Activated CD4-positive, alpha-beta memory T cell treated with anti-CD3 and anti-CD28 coated beads, Interleukin-2, amount 10 ng/mL, durations not matched to agents 7 days and 5 days (primary cell): ENCODE measurements around the gene GNAQ. TPM values are rescaled to one million over a fixed set of nuclear protein-coding genes. Genes with fewer than 3 reads are reported as not detected.
A peak's percentile ranks its signal among the peaks of the same experiment; 100 is the strongest.

Experiments used
- CTCF ChIA-PET: fragments of 350-600 bp; sonication (Branson Sonifier 250); formaldehyde crosslinking; loops from one replicate; lab custom pipeline; 2021; ENCODE audit warnings: antibody characterized with exemption, inconsistent platforms; lab: Charles Lee
- POLR2A ChIA-PET: fragments of 350-600 bp; sonication (Branson Sonifier 250); formaldehyde crosslinking; loops from one replicate; lab custom pipeline; 2021; ENCODE audit warnings: antibody characterized with exemption; lab: Charles Lee
- DNase-seq: peaks from one replicate; pipeline ENCODE4 v3.0.0-alpha.2; 2020
- H3K27ac Mint-ChIP-seq: one replicate; pipeline ENCODE4 v1.8.0; 2021; ENCODE audit warnings: mild to moderate bottlenecking, mixed read lengths
- H3K27me3 Mint-ChIP-seq: one replicate; pipeline ENCODE4 v1.8.0; 2021; ENCODE audit warnings: mixed read lengths
- H3K36me3 Mint-ChIP-seq: one replicate; pipeline ENCODE4 v1.8.0; 2021; ENCODE audit warnings: low read depth, mixed read lengths
- H3K4me1 Mint-ChIP-seq: one replicate; pipeline ENCODE4 v1.8.0; 2021; ENCODE audit warnings: mixed read lengths
- H3K4me3 Mint-ChIP-seq: one replicate; pipeline ENCODE4 v1.8.0; 2021; ENCODE audit warnings: mild to moderate bottlenecking, mixed read lengths
- H3K9me3 Mint-ChIP-seq: one replicate; pipeline ENCODE4 v1.8.0; 2021; ENCODE audit warnings: mixed read lengths
- total RNA-seq, 2 experiments: library from RNA; stranded (reverse); gene quantifications; one replicate each; pipeline ENCODE4 v1.2.3, GENCODE V29; 2021

The GNAQ gene
- total RNA-seq, 2 experiments from 2014 or later: 28.0 to 28.8 TPM

- Mint-ChIP-seq H3K27me3 (no peaks in the 10 kb centered on the region), H3K9me3 (no peaks in the 10 kb centered on the region), H3K4me3 (no peak overlapping the region), H3K4me1 (peaks cover 31% of the 10 kb centered on the region), H3K27ac (no peak overlapping the region), H3K36me3 (peaks cover 13% of the 10 kb centered on the region)
- POLR2A ChIA-PET: no interaction called here
- no peak for DNase-seq
- CTCF ChIA-PET: interaction anchor here (0.8 to 1.3 kb wide), 2 partner anchors 15 to 20 kb away, joined by 3 read pairs; no protein-coding TSS in a partner anchor
Measured at GRCh38 chr9:78014776-78015175, 16.8 kb downstream of the GNAQ start.

- no peaks in the 10 kb centered on the region for H3K27me3 Mint-ChIP-seq
- no peak overlapping the region for H3K27ac Mint-ChIP-seq
- no peak for DNase-seq
- no peak overlapping the region for H3K4me3 Mint-ChIP-seq
- POLR2A ChIA-PET: no interaction called here
- no peaks in the 10 kb centered on the region for H3K9me3 Mint-ChIP-seq
- H3K4me1 Mint-ChIP-seq: peaks cover 36% of the 10 kb centered on the region
- peaks cover 13% of the 10 kb centered on the region for H3K36me3 Mint-ChIP-seq
- CTCF ChIA-PET: interaction anchor here (1.3 kb wide), 1 partner anchor 15 kb away, joined by 3 read pairs; no protein-coding TSS in a partner anchor
Measured at GRCh38 chr9:78013934-78014333, 17.7 kb downstream of the GNAQ start.

GRCh38 chr9:78011049-78011448 is 20.6 kb downstream of the GNAQ start:
- no peaks in the 10 kb centered on the region for H3K27me3 Mint-ChIP-seq
- DNase-seq: no peak
- H3K4me1 Mint-ChIP-seq: peaks cover 31% of the 10 kb centered on the region
- no peaks in the 10 kb centered on the region for H3K9me3 Mint-ChIP-seq
- ChIA-PET POLR2A (interaction anchor here (1.0 kb wide), 1 partner anchor 19 kb away, joined by 3 read pairs; no protein-coding TSS in a partner anchor), CTCF (interaction anchor here (1.4 kb wide), 1 partner anchor 34 kb away, joined by 5 read pairs; no protein-coding TSS in a partner anchor)
- peaks cover 13% of the 10 kb centered on the region for H3K36me3 Mint-ChIP-seq
- no peak overlapping the region for H3K4me3 Mint-ChIP-seq
- H3K27ac Mint-ChIP-seq: no peak overlapping the region

- ChIA-PET CTCF (interaction anchor here (1.4 kb wide), 1 partner anchor 33 kb away, joined by 5 read pairs; no protein-coding TSS in a partner anchor), POLR2A (interaction anchor here (1.0 kb wide), 1 partner anchor 20 kb away, joined by 3 read pairs; no protein-coding TSS in a partner anchor)
- H3K36me3 Mint-ChIP-seq: peaks cover 13% of the 10 kb centered on the region
- H3K9me3 Mint-ChIP-seq: no peaks in the 10 kb centered on the region
- peak overlapping the region; percentile 17 for H3K27ac Mint-ChIP-seq
- no peaks in the 10 kb centered on the region for H3K27me3 Mint-ChIP-seq
- no peak for DNase-seq
- peaks cover 32% of the 10 kb centered on the region for H3K4me1 Mint-ChIP-seq
- H3K4me3 Mint-ChIP-seq: no peak overlapping the region
Measured at GRCh38 chr9:78010445-78010844, 21.2 kb downstream of the GNAQ start.

- peaks cover 7% of the 10 kb centered on the region for H3K36me3 Mint-ChIP-seq
- H3K9me3 Mint-ChIP-seq: no peaks in the 10 kb centered on the region
- CTCF ChIA-PET: interaction anchor here (2.5 kb wide), 1 partner anchor 32 kb away, joined by 7 read pairs; no protein-coding TSS in a partner anchor
- DNase-seq: no peak
- H3K4me3 Mint-ChIP-seq: no peak overlapping the region
- H3K4me1 Mint-ChIP-seq: peaks cover 35% of the 10 kb centered on the region
- no peaks in the 10 kb centered on the region for H3K27me3 Mint-ChIP-seq
- H3K27ac Mint-ChIP-seq: no peak overlapping the region
- POLR2A ChIA-PET: no interaction called here
Measured at GRCh38 chr9:78009186-78009585, 22.4 kb downstream of the GNAQ start.

GRCh38 chr9:78006734-78007133 is 24.9 kb downstream of the GNAQ start:
- Mint-ChIP-seq H3K27ac (no peak overlapping the region), H3K36me3 (no peaks in the 10 kb centered on the region), H3K4me3 (no peak overlapping the region), H3K4me1 (peaks cover 41% of the 10 kb centered on the region), H3K9me3 (no peaks in the 10 kb centered on the region), H3K27me3 (no peaks in the 10 kb centered on the region)
- DNase-seq: no peak
- POLR2A ChIA-PET: no interaction called here
- CTCF ChIA-PET: interaction anchor here (2.5 kb wide), 1 partner anchor 29 kb away, joined by 7 read pairs; no protein-coding TSS in a partner anchor

- CTCF ChIA-PET: no interaction called here
- Mint-ChIP-seq H3K4me1 (peaks cover 28% of the 10 kb centered on the region), H3K36me3 (no peaks in the 10 kb centered on the region), H3K27me3 (no peaks in the 10 kb centered on the region), H3K4me3 (no peak overlapping the region), H3K27ac (no peak overlapping the region), H3K9me3 (no peaks in the 10 kb centered on the region)
- no peak for DNase-seq
- POLR2A ChIA-PET: no interaction called here
Measured at GRCh38 chr9:78005231-78006002, 26.2 kb downstream of the GNAQ start.

GRCh38 chr9:78004478-78005229 is 27.0 kb downstream of the GNAQ start:
- Mint-ChIP-seq H3K9me3 (no peaks in the 10 kb centered on the region), H3K36me3 (no peaks in the 10 kb centered on the region), H3K4me3 (no peak overlapping the region), H3K27ac (no peak overlapping the region), H3K4me1 (peaks cover 22% of the 10 kb centered on the region), H3K27me3 (no peaks in the 10 kb centered on the region)
- ChIA-PET POLR2A (no interaction called here), CTCF (interaction anchor here (1.1 to 2.2 kb wide), 5 partner anchors 10 to 292 kb away, joined by 3 to 9 read pairs (median 6); partner anchors contain the start of gene PSAT1)
- DNase-seq: no peak

- Mint-ChIP-seq H3K9me3 (no peaks in the 10 kb centered on the region), H3K27ac (no peak overlapping the region), H3K27me3 (no peaks in the 10 kb centered on the region), H3K4me1 (peaks cover 18% of the 10 kb centered on the region), H3K36me3 (no peaks in the 10 kb centered on the region), H3K4me3 (no peak overlapping the region)
- ChIA-PET CTCF (interaction anchor here (1.1 to 2.2 kb wide), 5 partner anchors 9 to 293 kb away, joined by 3 to 9 read pairs (median 6); partner anchors contain the start of gene PSAT1), POLR2A (no interaction called here)
- no peak for DNase-seq
Measured at GRCh38 chr9:78003730-78004129, 27.9 kb downstream of the GNAQ start.

- Mint-ChIP-seq H3K9me3 (no peaks in the 10 kb centered on the region), H3K36me3 (peaks cover 3% of the 10 kb centered on the region), H3K27me3 (no peaks in the 10 kb centered on the region), H3K4me3 (no peak overlapping the region), H3K27ac (no peak overlapping the region), H3K4me1 (peaks cover 16% of the 10 kb centered on the region)
- CTCF ChIA-PET: interaction anchor here (0.8 to 2.2 kb wide), 3 partner anchors 25 to 28 kb away, joined by 3 to 9 read pairs (median 3); no protein-coding TSS in a partner anchor
- DNase-seq: no peak
- POLR2A ChIA-PET: no interaction called here
Measured at GRCh38 chr9:78001946-78002731, 29.5 kb downstream of the GNAQ start.

- Mint-ChIP-seq H3K4me3 (no peak overlapping the region), H3K36me3 (peaks cover 3% of the 10 kb centered on the region), H3K9me3 (no peaks in the 10 kb centered on the region), H3K4me1 (peaks cover 14% of the 10 kb centered on the region), H3K27me3 (no peaks in the 10 kb centered on the region), H3K27ac (no peak overlapping the region)
- ChIA-PET POLR2A (no interaction called here), CTCF (no interaction called here)
- no peak for DNase-seq
Measured at GRCh38 chr9:78000221-78000620, 31.4 kb downstream of the GNAQ start.

GRCh38 chr9:77999231-77999631 is 32.4 kb downstream of the GNAQ start:
- no peak for DNase-seq
- no peak overlapping the region for H3K27ac Mint-ChIP-seq
- ChIA-PET POLR2A (no interaction called here), CTCF (no interaction called here)
- peaks cover 10% of the 10 kb centered on the region for H3K4me1 Mint-ChIP-seq
- no peaks in the 10 kb centered on the region for H3K27me3 Mint-ChIP-seq
- H3K9me3 Mint-ChIP-seq: no peaks in the 10 kb centered on the region
- H3K36me3 Mint-ChIP-seq: peaks cover 3% of the 10 kb centered on the region
- H3K4me3 Mint-ChIP-seq: no peak overlapping the region
